ENCODE results near the gene DIAPH3.
A peak's percentile ranks its signal among the peaks of the same experiment; 100 is the strongest.
"Not testable (repeated sequence)": the region's sequence is repeated elsewhere in the genome, so short reads cannot be mapped to it uniquely, and the experiment has no call there.

Gene DIAPH3

DNA sequence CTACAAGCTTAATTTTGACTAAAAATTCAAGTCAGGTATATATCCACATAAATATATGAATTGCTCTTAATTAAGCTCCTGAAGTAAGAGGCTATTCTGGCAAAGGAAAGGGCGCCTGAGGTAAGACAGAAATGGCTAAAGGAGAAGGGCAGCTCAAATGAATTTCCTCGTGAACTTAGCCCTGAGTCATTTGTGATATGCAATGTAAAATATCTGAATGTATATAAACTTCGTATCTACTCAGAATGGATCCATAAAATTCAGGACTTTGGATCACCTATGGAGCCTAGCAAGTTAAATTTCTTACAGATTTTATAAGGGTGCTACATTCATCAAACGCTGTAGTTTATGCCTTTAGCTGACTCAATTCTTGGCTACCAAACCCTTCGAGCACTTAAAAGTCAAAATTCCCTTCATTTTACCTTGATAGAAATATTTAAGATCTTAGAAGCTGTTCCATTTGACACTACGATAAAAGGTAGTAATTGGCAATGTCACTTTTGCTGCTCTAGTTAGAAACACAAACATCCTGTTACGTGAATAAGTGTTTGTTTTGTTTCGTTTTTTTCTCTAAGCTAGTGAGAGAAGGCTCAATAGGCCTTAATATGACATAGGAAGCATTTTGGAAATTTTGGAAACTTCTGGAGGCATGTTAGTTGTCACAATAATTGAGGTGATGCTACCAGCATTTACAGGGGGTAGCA, 69.2 kb downstream of the DIAPH3 start:
- peak; percentile 46 for DNase-seq

GRCh38 chr13:60093425-60094019, 70.2 kb downstream of the DIAPH3 start:
- DNase-seq, result peak; percentile 29

DNA sequence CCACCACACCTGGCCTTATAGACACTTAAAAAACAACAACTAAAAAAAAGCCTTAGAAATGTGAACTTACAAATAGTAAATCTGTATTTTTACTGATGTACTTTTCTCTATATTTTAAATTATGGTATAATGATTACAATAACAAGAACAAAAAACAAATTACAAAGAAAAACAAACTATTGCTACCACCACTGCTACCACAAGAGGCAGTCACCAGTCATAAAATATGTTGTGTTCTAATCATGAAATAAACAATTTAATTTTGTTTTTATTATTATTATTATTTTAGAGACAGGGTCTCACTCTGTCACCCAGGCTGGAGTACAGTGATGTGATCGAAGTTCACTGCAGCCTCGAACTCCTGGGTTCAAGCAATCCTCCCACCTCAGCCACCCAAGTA, 72.2 kb downstream of the DIAPH3 start:
- DNase-seq, result no peak

DNA sequence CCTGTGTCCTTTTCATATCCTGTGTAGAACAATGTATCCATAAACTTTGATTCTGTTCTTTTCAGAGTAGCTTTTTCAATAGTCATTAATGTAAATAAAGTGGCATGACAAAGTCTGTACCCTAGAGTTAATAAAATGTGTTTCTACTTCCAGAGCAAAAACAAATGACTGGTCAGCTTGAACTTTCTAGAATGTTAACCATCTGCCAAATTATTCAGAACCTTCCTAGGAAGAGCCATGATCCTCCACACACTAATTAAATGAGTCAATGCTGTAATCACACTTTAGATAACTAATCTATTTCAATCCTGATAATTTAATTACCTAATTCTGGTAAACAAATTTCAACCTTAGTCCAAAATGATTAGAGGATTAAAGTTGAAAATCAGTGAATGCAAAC, 73.2 kb downstream of the DIAPH3 start:
- DNase-seq, result no peak

DNA sequence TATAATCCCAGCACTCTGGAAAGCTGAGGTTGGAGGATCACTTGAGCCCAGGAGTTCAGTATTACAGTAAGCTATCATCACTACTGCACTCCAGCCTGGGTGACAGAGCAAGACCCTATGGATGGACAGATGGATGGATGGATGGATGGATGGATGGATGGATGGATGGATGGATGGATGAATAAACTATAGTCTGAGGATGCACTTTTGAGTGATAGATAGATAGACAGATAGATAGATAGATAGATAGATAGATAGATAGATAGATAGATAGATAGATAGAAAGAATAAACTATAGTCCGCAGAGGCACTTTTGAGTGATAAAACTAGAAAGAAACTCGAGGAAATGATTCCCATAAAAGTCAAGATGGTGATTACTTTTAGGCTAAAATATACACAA, 79.9 kb downstream of the DIAPH3 start:
- not testable (repeated sequence) for DNase-seq

DNA sequence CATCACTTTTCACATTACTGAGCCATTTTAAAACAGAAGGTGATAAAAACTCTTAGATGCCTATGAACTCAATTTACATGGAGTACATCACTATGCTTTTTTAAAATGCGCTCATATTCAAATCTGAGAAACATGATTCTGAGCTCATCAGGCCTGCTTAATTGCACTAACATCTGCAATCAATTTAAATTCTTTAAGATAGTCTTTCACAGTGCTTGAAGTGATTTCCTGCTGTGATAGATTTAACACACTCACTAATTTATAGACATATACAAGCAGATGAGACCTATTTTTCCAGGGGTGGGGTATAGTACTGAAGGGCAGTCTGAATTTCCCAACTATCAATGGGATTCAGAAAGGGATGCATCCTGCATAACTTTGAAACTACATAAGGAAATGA, 82.9 kb downstream of the DIAPH3 start:
- DNase-seq, result no peak

GRCh38 chr13:60078226-60078625, 85.5 kb downstream of the DIAPH3 start:
- DNase-seq, result no peak

GRCh38 chr13:60075850-60076249, 87.9 kb downstream of the DIAPH3 start:
- DNase-seq, result no peak

DNA sequence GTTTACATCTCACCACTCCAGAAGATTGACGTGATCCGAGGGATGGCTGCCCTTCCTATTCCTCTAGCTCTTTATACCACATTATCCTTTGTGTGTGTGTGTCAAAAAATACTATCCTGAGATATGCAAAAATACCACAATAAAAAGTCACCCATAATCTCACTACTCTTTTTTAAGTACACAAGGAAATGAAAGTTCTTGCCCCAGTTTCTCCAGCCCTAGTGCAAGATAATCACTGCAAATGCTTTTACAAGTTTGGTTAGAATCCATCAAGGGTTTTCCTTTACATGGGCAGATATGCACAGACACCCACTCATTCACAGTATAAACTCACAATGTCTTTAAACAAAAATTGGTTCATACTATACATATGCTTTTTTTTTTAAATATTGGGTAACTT, 89.3 kb downstream of the DIAPH3 start:
- DNase-seq, result no peak

GRCh38 chr13:60066226-60066625, 97.5 kb downstream of the DIAPH3 start:
- no peak for DNase-seq

DNA sequence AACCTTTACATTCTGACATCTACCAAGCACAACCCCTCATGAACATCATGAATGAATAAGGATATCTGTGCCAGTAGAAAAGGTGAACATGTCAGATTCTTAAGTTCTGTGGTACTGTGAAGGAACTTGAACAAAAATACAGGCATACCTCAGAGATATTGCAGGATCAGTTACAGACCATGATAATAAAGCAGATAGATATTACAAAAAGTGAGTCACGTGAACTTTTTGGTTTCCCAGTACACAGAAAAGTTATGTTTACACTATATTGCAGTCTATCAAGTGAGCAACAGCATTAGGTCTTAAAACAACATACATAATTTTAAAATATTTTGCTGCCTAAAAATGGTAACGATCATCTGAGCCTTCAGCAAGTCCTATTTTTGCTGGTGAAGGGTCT, 101.2 kb downstream of the DIAPH3 start:
- DNase-seq, result no peak

- no peak for DNase-seq
These were observed 102.0 kb downstream of the DIAPH3 start for GRCh38 chr13:60061737-60062136.

GRCh38 chr13:60051754-60052285, 111.9 kb downstream of the DIAPH3 start:
- no peak for DNase-seq

DNA sequence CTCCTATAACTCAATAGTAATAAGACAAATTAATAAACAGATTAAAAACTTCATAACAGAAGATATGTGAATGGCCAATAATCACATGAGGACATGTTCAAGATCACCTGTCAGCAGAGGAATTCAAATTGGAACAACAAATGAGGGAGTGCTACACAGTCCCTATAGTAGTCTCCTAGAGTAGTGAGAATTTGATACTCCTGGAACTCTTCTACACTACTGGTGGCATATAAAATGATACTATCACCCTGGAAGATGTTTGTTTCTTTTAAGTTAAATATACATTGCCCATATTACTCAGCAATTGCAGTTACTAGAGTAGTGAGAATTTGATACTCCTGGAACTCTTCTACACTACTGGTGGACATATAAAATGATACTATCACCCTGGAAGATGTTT, 115.4 kb downstream of the DIAPH3 start:
- not testable (repeated sequence) for DNase-seq

GRCh38 chr13:60047918-60048317, 115.8 kb downstream of the DIAPH3 start:
- no peak for DNase-seq

GRCh38 chr13:60044321-60044720, 119.4 kb downstream of the DIAPH3 start:
- DNase-seq, result no peak

DNA sequence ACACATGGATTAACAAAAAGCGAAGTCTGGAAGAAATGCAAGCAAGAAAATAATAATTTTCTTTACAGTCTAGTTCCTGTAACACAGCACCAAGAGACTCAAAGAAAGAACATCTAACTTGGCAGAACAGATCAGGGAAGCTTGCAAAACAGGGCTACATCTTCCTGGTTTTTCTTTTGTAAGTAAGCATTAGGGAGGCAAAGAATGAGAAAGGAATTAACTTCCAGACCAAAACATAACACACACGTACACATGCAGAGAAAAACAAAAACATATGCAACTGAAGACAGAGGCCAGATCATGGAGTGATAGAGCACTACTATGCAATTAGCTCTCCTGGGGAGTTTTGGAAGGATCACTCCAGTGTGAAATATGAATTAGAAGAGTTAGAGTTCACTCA, 120.5 kb downstream of the DIAPH3 start:
- no peak for DNase-seq

DNA sequence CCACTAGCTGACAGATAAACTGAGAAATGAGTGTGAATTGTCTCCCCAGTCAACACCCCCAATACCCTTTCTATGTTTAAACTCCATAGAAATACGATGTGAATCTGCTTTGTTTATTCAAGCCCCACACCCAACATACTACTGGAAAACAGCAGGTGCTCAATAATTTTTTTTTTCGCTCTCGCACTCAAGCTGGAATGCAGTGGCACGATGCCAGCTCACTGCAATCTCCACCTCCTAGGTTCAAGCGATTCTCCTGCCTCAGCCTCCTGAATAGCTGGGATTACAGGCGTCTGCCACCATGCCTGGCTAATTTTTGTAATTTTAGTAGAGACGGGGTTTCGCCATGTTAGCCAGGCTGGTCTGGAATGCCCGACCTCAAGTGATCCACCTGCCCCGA, 123.1 kb downstream of the DIAPH3 start:
- DNase-seq, result not testable (repeated sequence)

- DNase-seq, result no peak
These were observed 127.9 kb downstream of the DIAPH3 start for GRCh38 chr13:60035874-60036273.

DNA sequence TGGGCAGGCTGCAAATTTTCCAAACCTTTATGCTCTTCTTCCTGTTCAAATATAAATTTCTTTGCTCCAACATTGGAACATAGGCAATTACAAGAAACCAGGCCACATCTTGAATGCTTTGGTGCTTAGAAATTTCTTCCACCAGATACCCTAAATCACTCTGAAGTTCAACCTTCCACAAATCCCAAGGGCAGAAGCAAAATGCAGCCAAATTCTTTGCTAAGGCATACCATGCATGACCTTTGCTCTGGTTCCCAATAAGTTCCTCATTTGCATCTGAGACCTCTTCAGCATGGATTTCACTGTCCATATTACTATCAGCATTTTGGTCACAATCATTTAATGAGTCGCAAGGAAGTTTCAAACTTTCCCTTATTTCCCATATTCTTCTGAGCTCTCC, 130.9 kb downstream of the DIAPH3 start:
- no peak for DNase-seq

DNA sequence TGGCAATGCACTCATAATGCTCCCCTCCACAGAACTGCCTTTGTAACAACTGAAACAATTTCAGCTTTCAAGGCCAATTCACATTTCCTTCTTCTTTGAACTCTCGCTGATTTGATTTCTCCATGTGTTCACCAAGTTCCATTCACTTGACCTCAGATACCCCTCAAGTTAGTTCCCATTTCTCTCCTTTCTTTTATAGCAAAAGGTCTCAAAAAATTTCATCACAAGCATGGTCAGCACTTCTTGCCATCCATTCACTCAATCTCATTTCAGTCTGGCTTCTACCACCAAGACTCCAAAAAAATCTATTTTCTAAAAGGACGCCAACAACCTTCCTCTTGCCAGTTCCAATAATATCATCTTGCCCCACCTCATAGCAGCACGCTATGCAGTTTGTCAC, 135.7 kb downstream of the DIAPH3 start:
- no peak for DNase-seq

GRCh38 chr13:60026286-60026685, 137.4 kb downstream of the DIAPH3 start:
- DNase-seq, result no peak

DNA sequence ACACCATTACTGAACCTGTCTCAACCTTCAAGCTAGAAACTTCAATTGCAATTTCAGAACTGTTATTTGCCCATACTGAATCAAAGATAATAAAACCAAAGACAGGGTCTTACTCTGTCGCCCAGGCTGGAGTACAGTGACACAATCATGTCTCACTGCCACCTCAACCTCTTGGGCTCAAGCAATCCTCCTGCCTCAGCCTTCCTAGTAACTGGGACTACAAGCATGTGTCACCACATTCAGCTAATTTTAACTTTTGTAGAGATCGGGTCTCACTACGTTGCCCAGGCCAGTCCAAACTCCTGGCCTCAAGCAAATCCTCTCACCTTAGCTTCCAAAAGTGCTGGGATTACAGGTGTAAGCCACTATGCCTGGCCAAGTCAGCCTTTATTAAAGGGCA, 143.4 kb downstream of the DIAPH3 start:
- no peak for DNase-seq

GRCh38 chr13:60019119-60019993, 144.4 kb downstream of the DIAPH3 start:
- DNase-seq, result no peak
